Measurements from ENCODE around the gene MYG1.
A peak's percentile ranks its signal among the peaks of the same experiment; 100 is the strongest.

MYG1 gene

DNA sequence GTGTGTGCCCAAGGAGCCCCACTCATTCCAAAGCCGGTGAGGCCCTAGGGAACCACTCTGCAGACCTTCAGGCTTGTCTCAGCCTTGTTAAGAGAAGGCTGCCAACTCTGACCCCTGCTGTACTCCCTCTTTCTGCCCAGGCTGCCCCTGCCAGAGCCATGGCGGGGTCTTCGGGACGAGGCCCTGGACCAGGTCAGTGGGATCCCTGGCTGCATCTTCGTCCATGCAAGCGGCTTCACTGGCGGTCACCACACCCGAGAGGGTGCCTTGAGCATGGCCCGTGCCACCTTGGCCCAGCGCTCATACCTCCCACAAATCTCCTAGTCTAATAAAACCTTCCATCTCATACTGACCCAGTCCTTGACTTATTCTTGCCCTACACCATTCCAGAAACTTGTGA is 7.3 kb downstream of the MYG1 start:
- Histone ChIP-seq H3K9ac (ENCODE audit: low read depth, low read length) (no peak overlapping the region), H3K4me3 (ENCODE audit: low read length) (no peak overlapping the region), H3K9me3 (ENCODE audit: insufficient read depth, low read depth, low read length) (no peaks in the 10 kb centered on the region), H3K27ac (ENCODE audit: low read depth, low read length) (no peak overlapping the region), H3K27me3 (ENCODE audit: insufficient read depth, low read length) (no peaks in the 10 kb centered on the region), H3K36me3 (ENCODE audit: insufficient read depth, low read length) (peaks cover 68% of the 10 kb centered on the region), H3K4me1 (ENCODE audit: insufficient read depth, low read length) (no peaks in the 10 kb centered on the region)
- WGBS, result 95% methylated on average over 10 of the region's 10 CpGs

DNA sequence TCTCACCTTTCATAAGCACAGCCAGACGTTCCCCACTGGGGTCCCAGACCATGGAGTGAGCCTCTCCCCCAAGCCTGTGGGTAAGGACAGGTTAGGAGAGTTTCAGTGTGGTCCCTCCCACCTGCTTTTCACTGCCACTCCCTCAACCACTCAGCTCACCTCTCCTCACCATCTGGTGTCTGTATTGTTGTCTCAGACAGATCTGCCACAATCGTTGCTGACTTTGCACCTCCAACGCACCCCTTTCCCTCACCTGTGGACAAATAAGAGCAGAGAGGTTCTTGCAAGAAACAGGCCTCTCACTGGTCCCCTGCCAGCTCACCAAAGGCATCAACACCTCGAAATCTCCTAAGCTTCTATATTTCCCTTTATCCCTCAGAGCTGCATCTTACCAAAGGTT is 8.8 kb downstream of the MYG1 start:
- no peak overlapping the region for H3K9ac ChIP-seq (ENCODE audit: low read depth, low read length)
- WGBS, result 92% methylated on average over 4 of the region's 4 CpGs
- H3K27me3 ChIP-seq (ENCODE audit: insufficient read depth, low read length), result no peaks in the 10 kb centered on the region
- H3K4me3 ChIP-seq (ENCODE audit: low read length), result no peak overlapping the region
- H3K27ac ChIP-seq (ENCODE audit: low read depth, low read length), result no peak overlapping the region
- H3K4me1 ChIP-seq (ENCODE audit: insufficient read depth, low read length), result no peaks in the 10 kb centered on the region
- peaks cover 54% of the 10 kb centered on the region for H3K36me3 ChIP-seq (ENCODE audit: insufficient read depth, low read length)
- H3K9me3 ChIP-seq (ENCODE audit: insufficient read depth, low read depth, low read length), result no peaks in the 10 kb centered on the region

- peaks cover 50% of the 10 kb centered on the region for H3K36me3 ChIP-seq (ENCODE audit: insufficient read depth, low read length)
- H3K9ac ChIP-seq (ENCODE audit: low read depth, low read length), result no peak overlapping the region
- H3K27ac ChIP-seq (ENCODE audit: low read depth, low read length), result no peak overlapping the region
- H3K4me1 ChIP-seq (ENCODE audit: insufficient read depth, low read length), result no peaks in the 10 kb centered on the region
- no peaks in the 10 kb centered on the region for H3K27me3 ChIP-seq (ENCODE audit: insufficient read depth, low read length)
- H3K9me3 ChIP-seq (ENCODE audit: insufficient read depth, low read depth, low read length), result no peaks in the 10 kb centered on the region
- 98% methylated on average over 2 of the region's 3 CpGs for WGBS
- H3K4me3 ChIP-seq (ENCODE audit: low read length), result no peak overlapping the region
Measured at GRCh38 chr12:53313996-53314395, 14.5 kb downstream of the MYG1 start.

GRCh38 chr12:53320352-53321195 is 21.1 kb downstream of the MYG1 start:
- H3K4me1 ChIP-seq (ENCODE audit: insufficient read depth, low read length), result peaks cover 12% of the 10 kb centered on the region; the same call in 1 of the 2 replicates
- H3K9me3 ChIP-seq (ENCODE audit: insufficient read depth, low read depth, low read length), result no peaks in the 10 kb centered on the region
- 63% methylated on average over 9 of the region's 10 CpGs for WGBS
- H3K9ac ChIP-seq (ENCODE audit: low read depth, low read length), result peak overlapping the region; percentile 91; the same call in 1 of the 2 replicates
- peak overlapping the region; percentile 79 for H3K4me3 ChIP-seq (ENCODE audit: low read length)
- H3K36me3 ChIP-seq (ENCODE audit: insufficient read depth, low read length), result peaks cover 28% of the 10 kb centered on the region
- H3K27ac ChIP-seq (ENCODE audit: low read depth, low read length), result no peak overlapping the region
- peaks cover 22% of the 10 kb centered on the region for H3K27me3 ChIP-seq (ENCODE audit: insufficient read depth, low read length)

DNA sequence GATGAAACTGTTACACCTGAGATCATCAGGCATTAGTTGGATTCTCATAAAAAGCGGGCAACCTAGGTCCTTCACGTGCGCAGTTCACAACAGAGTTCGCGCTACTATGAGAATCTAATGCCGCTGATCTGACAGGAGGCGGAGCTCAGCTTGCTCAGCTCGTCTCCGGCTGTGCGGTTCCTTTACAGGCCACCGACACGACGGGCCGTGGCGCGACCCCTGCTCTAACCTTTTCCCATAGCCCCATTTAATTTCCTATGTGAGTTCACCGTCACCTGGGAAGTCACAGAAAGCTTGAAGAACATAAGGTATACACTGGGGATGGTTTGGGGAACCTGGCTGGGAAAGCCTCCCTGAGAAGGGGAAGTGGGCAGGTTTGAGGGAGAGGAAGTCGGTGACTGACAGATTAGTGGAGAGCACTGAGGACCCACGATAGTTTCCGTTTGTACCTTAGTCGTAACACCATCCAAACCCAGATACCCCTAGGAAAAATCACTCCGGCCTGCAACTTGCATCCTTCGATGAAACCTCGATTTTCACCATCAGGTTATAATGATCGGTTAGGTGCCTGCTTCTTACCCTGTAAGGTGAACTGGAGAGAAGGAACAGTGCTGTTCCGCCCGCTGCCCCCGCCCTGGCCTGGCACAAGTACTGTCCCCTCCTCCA is 24.8 kb downstream of the MYG1 start:
- 11% methylated on average over 28 of the region's 28 CpGs for WGBS
- peak overlapping the region; percentile 62 for H3K4me3 ChIP-seq (ENCODE audit: low read length)
- peaks cover 59% of the 10 kb centered on the region for H3K27me3 ChIP-seq (ENCODE audit: insufficient read depth, low read length)
- H3K9ac ChIP-seq (ENCODE audit: low read depth, low read length), result peak overlapping the region; percentile 12; the same call in 1 of the 2 replicates
- peaks cover 5% of the 10 kb centered on the region for H3K36me3 ChIP-seq (ENCODE audit: insufficient read depth, low read length)
- H3K9me3 ChIP-seq (ENCODE audit: insufficient read depth, low read depth, low read length), result no peaks in the 10 kb centered on the region
- peaks cover 24% of the 10 kb centered on the region for H3K4me1 ChIP-seq (ENCODE audit: insufficient read depth, low read length)
- H3K27ac ChIP-seq (ENCODE audit: low read depth, low read length), result no peak overlapping the region

DNA sequence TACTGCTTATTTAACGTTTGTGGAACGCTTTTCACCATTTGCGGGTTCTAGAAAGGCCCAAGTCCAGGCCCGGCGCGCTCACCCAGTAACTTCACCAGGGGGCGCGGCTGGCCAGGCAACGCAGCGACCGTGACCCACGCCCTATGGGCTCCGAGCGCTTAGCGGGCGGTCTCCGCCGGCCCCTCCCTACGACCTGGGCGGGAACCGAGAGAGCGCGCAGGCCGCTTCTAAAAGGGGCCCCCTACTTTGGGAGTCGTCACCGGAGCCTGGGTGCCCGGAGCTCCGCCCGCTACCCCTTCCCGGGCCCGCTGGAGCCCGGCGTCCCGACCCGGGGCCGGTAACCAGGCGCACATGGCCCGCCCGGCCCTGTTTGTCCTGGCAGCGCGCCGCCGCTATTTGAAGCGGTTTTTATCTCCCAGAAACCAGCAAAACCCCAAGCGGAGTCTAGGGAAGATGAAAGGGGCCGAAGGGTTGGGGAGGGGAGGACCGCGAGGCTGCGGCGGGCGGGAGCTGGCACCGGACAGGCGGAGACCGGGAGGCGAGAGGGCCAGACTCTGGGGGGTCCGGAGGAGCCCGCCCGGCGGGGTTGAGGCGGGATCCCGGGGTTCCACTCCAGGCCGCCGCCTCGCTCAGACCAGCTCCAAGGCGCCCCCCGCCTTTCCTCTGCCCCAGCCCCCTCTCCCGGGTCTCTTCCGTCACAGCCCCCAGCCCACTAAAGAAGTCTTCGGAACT is 25.4 kb downstream of the MYG1 start:
- peak overlapping the region; percentile 74 for H3K9ac ChIP-seq (ENCODE audit: low read depth, low read length)
- H3K4me1 ChIP-seq (ENCODE audit: insufficient read depth, low read length), result peaks cover 24% of the 10 kb centered on the region
- H3K36me3 ChIP-seq (ENCODE audit: insufficient read depth, low read length), result peaks cover 3% of the 10 kb centered on the region; the same call in 1 of the 2 replicates
- no peaks in the 10 kb centered on the region for H3K9me3 ChIP-seq (ENCODE audit: insufficient read depth, low read depth, low read length)
- WGBS, result under 1% methylated on average over 69 of the region's 69 CpGs
- peak overlapping the region; percentile 62 for H3K4me3 ChIP-seq (ENCODE audit: low read length)
- peaks cover 61% of the 10 kb centered on the region for H3K27me3 ChIP-seq (ENCODE audit: insufficient read depth, low read length)
- peak overlapping the region; percentile 83 for H3K27ac ChIP-seq (ENCODE audit: low read depth, low read length)

DNA sequence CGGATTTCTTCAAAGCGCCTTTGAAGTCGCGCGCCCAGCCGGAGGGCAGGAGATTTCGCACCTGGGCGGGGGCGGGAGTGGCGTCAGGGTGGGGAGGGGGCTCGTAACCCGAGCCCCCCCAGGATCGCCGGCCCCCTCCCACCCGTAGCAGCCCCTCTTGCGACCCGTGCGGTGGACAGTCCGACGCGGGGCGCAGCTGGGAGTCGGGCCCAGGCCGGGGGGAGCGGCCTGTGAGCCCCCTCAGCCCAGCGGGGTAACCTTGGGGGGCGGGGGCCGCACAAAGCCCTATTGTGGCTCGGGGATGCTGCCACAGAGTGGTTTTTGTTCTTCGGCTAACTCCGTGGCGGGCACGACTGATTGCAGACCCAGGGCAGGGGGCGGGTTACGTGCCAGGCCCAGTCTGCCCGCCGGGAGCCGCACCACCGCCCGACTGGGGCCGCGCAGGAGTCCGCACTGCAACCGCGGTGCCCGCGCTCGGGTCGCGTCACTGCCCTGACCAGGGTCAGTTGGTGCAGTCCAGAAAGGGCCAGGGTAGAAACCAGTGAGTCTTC is 26.1 kb downstream of the MYG1 start:
- Histone ChIP-seq H3K4me3 (ENCODE audit: low read length) (peak overlapping the region; percentile 62), H3K9me3 (ENCODE audit: insufficient read depth, low read depth, low read length) (no peaks in the 10 kb centered on the region), H3K9ac (ENCODE audit: low read depth, low read length) (peak overlapping the region; percentile 74), H3K27ac (ENCODE audit: low read depth, low read length) (peak overlapping the region; percentile 83; the same call in 1 of the 2 replicates), H3K36me3 (ENCODE audit: insufficient read depth, low read length) (no peaks in the 10 kb centered on the region), H3K4me1 (ENCODE audit: insufficient read depth, low read length) (peaks cover 24% of the 10 kb centered on the region), H3K27me3 (ENCODE audit: insufficient read depth, low read length) (peaks cover 61% of the 10 kb centered on the region)
- under 1% methylated on average over 50 of the region's 50 CpGs for WGBS

DNA sequence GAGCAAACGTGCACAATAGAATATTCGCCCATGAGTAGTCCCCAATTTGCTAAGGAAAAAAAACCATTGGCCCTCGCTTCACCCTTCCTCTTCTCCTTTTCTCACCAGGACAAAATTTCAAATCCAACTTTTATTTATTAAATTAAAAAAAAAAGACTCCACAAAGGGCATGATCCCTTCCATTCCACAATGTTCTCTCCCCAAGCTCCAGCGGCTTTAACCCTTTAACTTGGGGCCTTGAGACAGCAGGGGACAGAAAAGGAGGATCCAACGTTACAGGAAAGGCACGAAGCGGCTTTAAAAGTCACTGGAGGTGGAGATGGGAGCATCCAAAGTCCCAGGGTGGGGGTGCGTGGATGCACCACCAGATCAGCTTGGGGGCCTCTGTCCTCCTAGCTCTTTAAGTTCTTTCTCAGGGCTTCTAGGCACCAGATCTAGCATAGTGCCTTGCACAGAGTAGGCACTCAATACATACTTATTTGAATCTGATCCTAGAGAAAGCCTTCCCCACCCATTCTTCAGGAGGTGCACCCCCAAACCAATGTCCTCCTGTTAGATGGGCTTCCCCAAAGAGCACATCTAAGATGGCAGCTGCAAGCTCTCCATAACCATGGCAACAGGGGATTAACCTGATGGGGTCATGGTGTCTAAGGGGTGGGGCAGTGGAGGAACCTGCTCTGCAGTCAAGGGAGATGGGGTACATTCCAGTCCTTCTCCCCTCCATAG is 27.1 kb downstream of the MYG1 start:
- Histone ChIP-seq H3K27me3 (ENCODE audit: insufficient read depth, low read length) (peaks cover 61% of the 10 kb centered on the region), H3K4me1 (ENCODE audit: insufficient read depth, low read length) (peaks cover 24% of the 10 kb centered on the region), H3K9me3 (ENCODE audit: insufficient read depth, low read depth, low read length) (no peaks in the 10 kb centered on the region), H3K36me3 (ENCODE audit: insufficient read depth, low read length) (no peaks in the 10 kb centered on the region), H3K4me3 (ENCODE audit: low read length) (no peak overlapping the region; the same call in 1 of the 2 replicates), H3K27ac (ENCODE audit: low read depth, low read length) (no peak overlapping the region), H3K9ac (ENCODE audit: low read depth, low read length) (no peak overlapping the region)
- WGBS, result 62% methylated on average over 8 of the region's 8 CpGs

- H3K9me3 ChIP-seq (ENCODE audit: insufficient read depth, low read depth, low read length), result no peaks in the 10 kb centered on the region
- H3K4me1 ChIP-seq (ENCODE audit: insufficient read depth, low read length), result peaks cover 20% of the 10 kb centered on the region
- no peak overlapping the region for H3K4me3 ChIP-seq (ENCODE audit: low read length)
- no peaks in the 10 kb centered on the region for H3K36me3 ChIP-seq (ENCODE audit: insufficient read depth, low read length)
- 67% methylated on average over 3 of the region's 3 CpGs for WGBS
- H3K9ac ChIP-seq (ENCODE audit: low read depth, low read length), result no peak overlapping the region
- H3K27ac ChIP-seq (ENCODE audit: low read depth, low read length), result no peak overlapping the region
- H3K27me3 ChIP-seq (ENCODE audit: insufficient read depth, low read length), result peaks cover 60% of the 10 kb centered on the region
Measured at GRCh38 chr12:53327435-53328042, 28.0 kb downstream of the MYG1 start.

DNA sequence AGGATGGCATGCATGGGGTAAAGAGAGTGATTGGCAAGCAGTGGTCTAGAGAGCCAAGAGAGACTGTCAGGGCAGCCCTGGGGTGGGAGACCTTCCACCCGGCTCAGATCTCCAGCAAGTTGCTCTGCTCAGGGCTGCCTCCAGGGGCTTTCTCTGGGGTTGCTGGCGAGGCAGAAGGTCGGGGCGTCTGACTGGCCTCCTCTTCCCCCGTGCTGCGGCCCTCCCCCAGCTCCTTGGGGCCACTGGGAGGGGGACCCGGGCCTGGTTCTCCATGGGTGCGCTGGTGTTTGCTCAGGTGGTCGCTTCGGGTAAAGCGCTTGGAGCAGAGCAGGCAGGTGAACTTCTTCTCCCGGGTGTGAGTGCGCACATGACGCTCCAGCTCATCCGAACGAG is 28.5 kb downstream of the MYG1 start:
- 56% methylated on average over 16 of the region's 16 CpGs for WGBS
- H3K36me3 ChIP-seq (ENCODE audit: insufficient read depth, low read length), result no peaks in the 10 kb centered on the region
- H3K4me3 ChIP-seq (ENCODE audit: low read length), result no peak overlapping the region
- no peaks in the 10 kb centered on the region for H3K9me3 ChIP-seq (ENCODE audit: insufficient read depth, low read depth, low read length)
- H3K4me1 ChIP-seq (ENCODE audit: insufficient read depth, low read length), result peaks cover 20% of the 10 kb centered on the region
- H3K27me3 ChIP-seq (ENCODE audit: insufficient read depth, low read length), result peaks cover 55% of the 10 kb centered on the region
- H3K9ac ChIP-seq (ENCODE audit: low read depth, low read length), result no peak overlapping the region
- no peak overlapping the region for H3K27ac ChIP-seq (ENCODE audit: low read depth, low read length)

All from HUES64 (cell line).